ENCODE data around the gene CCDC88B. TPM values are rescaled to one million over a fixed set of nuclear protein-coding genes. Genes with fewer than 3 reads are reported as not detected.

CCDC88B gene
- total RNA-seq, 1 donor from 2014 or later = 0.30 TPM

GRCh38 chr11:64403106-64403505 lies 63.1 kb downstream of the CCDC88B start:
- H3K27ac Mint-ChIP-seq (ENCODE audit: unreplicated experiment) = no peak overlapping the region

DNA sequence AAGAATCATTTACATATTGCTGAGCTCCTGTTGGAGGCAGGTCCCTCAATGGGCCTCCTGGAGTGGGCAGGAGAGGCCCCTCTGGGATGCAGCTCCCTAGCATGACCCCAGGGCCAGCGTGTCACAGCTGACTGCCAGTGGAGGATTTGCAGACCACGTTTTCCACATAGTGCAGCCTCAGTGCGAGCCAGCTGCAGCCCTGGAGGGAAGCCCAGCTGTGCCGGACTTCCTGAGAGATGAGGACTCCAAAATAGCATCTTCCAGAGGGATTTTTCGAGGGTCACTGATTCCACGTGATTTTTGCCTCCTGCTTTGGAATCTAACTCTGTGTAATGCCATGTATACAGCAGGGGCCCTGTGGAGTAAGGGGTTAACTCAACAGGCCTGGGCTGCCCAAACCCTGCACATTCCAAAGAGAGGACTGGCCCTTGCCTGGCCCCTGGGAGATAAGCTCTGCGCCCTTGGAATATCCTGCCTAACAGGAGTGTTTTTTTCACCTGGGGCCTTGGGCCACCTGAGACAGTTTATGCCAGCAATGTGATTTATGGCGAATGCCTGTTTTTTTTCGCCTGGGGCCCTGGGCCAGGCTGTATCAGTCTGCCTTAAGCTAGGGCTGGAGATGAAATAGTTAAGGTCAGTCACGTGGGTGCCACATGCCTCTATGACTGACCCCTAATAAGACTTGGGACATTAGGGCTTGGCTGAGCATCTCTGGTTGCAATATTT lies 66.4 kb downstream of the CCDC88B start:
- Mint-ChIP-seq H3K27me3 (ENCODE audit: unreplicated experiment) (peaks cover 22% of the 10 kb centered on the region), H3K36me3 (ENCODE audit: unreplicated experiment) (no peaks in the 10 kb centered on the region), H3K27ac (ENCODE audit: unreplicated experiment) (no peak overlapping the region), H3K9me3 (ENCODE audit: unreplicated experiment) (no peaks in the 10 kb centered on the region), H3K4me3 (ENCODE audit: unreplicated experiment) (no peak overlapping the region), H3K4me1 (ENCODE audit: unreplicated experiment) (peaks cover 12% of the 10 kb centered on the region)
- TF ChIP-seq, protein P1, sequence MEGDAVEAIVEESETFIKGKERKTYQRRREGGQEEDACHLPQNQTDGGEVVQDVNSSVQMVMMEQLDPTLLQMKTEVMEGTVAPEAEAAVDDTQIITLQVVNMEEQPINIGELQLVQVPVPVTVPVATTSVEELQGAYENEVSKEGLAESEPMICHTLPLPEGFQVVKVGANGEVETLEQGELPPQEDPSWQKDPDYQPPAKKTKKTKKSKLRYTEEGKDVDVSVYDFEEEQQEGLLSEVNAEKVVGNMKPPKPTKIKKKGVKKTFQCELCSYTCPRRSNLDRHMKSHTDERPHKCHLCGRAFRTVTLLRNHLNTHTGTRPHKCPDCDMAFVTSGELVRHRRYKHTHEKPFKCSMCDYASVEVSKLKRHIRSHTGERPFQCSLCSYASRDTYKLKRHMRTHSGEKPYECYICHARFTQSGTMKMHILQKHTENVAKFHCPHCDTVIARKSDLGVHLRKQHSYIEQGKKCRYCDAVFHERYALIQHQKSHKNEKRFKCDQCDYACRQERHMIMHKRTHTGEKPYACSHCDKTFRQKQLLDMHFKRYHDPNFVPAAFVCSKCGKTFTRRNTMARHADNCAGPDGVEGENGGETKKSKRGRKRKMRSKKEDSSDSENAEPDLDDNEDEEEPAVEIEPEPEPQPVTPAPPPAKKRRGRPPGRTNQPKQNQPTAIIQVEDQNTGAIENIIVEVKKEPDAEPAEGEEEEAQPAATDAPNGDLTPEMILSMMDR (IDR thresholded peaks at IDR 0.05) = no peak
- DNase-seq (ENCODE audit: extremely low spot score, unreplicated experiment) = no peak

More at GRCh38 chr11:64403106-64403505, 63.1 kb downstream of the CCDC88B start:
- Mint-ChIP-seq H3K36me3 (ENCODE audit: unreplicated experiment) (no peaks in the 10 kb centered on the region), H3K4me3 (ENCODE audit: unreplicated experiment) (no peak overlapping the region), H3K4me1 (ENCODE audit: unreplicated experiment) (peaks cover 10% of the 10 kb centered on the region), H3K9me3 (ENCODE audit: unreplicated experiment) (no peaks in the 10 kb centered on the region), H3K27me3 (ENCODE audit: unreplicated experiment) (peaks cover 26% of the 10 kb centered on the region)
- DNase-seq (ENCODE audit: extremely low spot score, unreplicated experiment) = no peak
- TF ChIP-seq, protein P1 (IDR thresholded peaks at IDR 0.05) = no peak

Small RNAs within 50 kb of the gene (microRNA-seq; reads per million reads assigned to microRNA genes)
- gene MIR1237 (ENCODE audit: unreplicated experiment) (not detected), gene MIR7155 (ENCODE audit: unreplicated experiment) (not detected)

Other genes starting within 250 kb of the CCDC88B start
- gene MACROD1, start 174.1 kb upstream of the CCDC88B start, total RNA-seq = 22.3 and 29.6 TPM in 2 replicates
- 109 and 115 TPM in 2 replicates for gene STIP1, start 154.0 kb upstream of the CCDC88B start, total RNA-seq
- 0.94 and 1.4 TPM in 2 replicates for gene FERMT3, start 133.5 kb upstream of the CCDC88B start, total RNA-seq
- gene TRPT1, start 114.0 kb upstream of the CCDC88B start, total RNA-seq = 39.2 and 39.7 TPM in 2 replicates
- gene NUDT22, start 113.9 kb upstream of the CCDC88B start, total RNA-seq = 43.7 and 46.8 TPM in 2 replicates
- gene DNAJC4, start 109.7 kb upstream of the CCDC88B start, total RNA-seq = 46.5 and 49.9 TPM in 2 replicates
- 205 and 217 TPM in 2 replicates for gene VEGFB, start 105.6 kb upstream of the CCDC88B start, total RNA-seq
- gene FKBP2, start 99.1 kb upstream of the CCDC88B start, total RNA-seq = 52.9 and 54.7 TPM in 2 replicates
- gene PPP1R14B, start 93.3 kb upstream of the CCDC88B start, total RNA-seq = 270 and 286 TPM in 2 replicates
- 30.2 and 32.0 TPM in 2 replicates for gene PLCB3, start 88.7 kb upstream of the CCDC88B start, total RNA-seq
- 68.3 and 73.6 TPM in 2 replicates for gene BAD, start 55.5 kb upstream of the CCDC88B start, total RNA-seq
- 68.0 and 71.4 TPM in 2 replicates for gene GPR137, start 54.4 kb upstream of the CCDC88B start, total RNA-seq
- 0.39 and 0.43 TPM in 2 replicates for gene KCNK4, start 48.9 kb upstream of the CCDC88B start, total RNA-seq
- gene CATSPERZ, start 39.8 kb upstream of the CCDC88B start, total RNA-seq = not detected in 2 replicates
- gene ESRRA, start 34.7 kb upstream of the CCDC88B start, total RNA-seq = 32.7 and 37.4 TPM in 2 replicates
- gene TRMT112, start 22.6 kb upstream of the CCDC88B start, total RNA-seq = 159 and 174 TPM in 2 replicates
- 215 and 217 TPM in 2 replicates for gene PRDX5, start 22.1 kb upstream of the CCDC88B start, total RNA-seq
- gene RPS6KA4, start 19.0 kb downstream of the CCDC88B start, total RNA-seq = 33.7 and 35.9 TPM in 2 replicates
- gene SLC22A11, start 215.7 kb downstream of the CCDC88B start, total RNA-seq = not detected in 2 replicates

All from osteocyte (in vitro differentiated cells).